Epithelial cell of esophagus (primary cell): ENCODE results near the gene STRN.
"Not testable (repeated sequence)": the region's sequence is repeated elsewhere in the genome, so short reads cannot be mapped to it uniquely, and the experiment has no call there.

Source experiments
- DNase-seq: peaks from one replicate; pipeline ENCODE4 v3.0.0; 2010; ENCODE audit warnings: low read depth
- H3K4me3 ChIP-seq: 2 replicates; pipeline ENCODE4 v1.5.1; 2011; ENCODE audit warnings: mild to moderate bottlenecking, low read length, control low read depth
- CTCF ChIP-seq: IDR thresholded peaks from 2 replicates; pipeline ENCODE4 v1.5.1; 2011; ENCODE audit warnings: low read depth, mild to moderate bottlenecking, low read length, control low read depth, inconsistent platforms; ENCODE audit not compliant: insufficient read depth; ENCODE audit errors: missing control alignments

The STRN gene

GRCh38 chr2:36993841-36994620, 27.7 kb upstream of the STRN start:
- H3K4me3 ChIP-seq, result no peak overlapping the region
- no peak for DNase-seq
- no peak for TF ChIP-seq CTCF

GRCh38 chr2:36988008-36988407, 21.7 kb upstream of the STRN start:
- no peak for TF ChIP-seq CTCF

GRCh38 chr2:36982467-36982866, 16.1 kb upstream of the STRN start:
- TF ChIP-seq CTCF, result no peak
- DNase-seq, result no peak
- H3K4me3 ChIP-seq, result no peak overlapping the region

More at GRCh38 chr2:36988008-36988407, 21.7 kb upstream of the STRN start:
- no peak overlapping the region for H3K4me3 ChIP-seq
- DNase-seq, result no peak

GRCh38 chr2:36981911-36982310, 15.6 kb upstream of the STRN start:
- no peak for TF ChIP-seq CTCF
- no peak overlapping the region for H3K4me3 ChIP-seq
- DNase-seq, result no peak

- not testable (repeated sequence) for H3K4me3 ChIP-seq, DNase-seq
Measured at GRCh38 chr2:36979007-36979406, 12.7 kb upstream of the STRN start.

- DNase-seq, result no peak
- no peak overlapping the region for H3K4me3 ChIP-seq
- TF ChIP-seq CTCF, result no peak
Measured at GRCh38 chr2:36976065-36976464, 9.7 kb upstream of the STRN start.

- no peak overlapping the region for H3K4me3 ChIP-seq
- no peak for TF ChIP-seq CTCF
- DNase-seq, result no peak
Measured at GRCh38 chr2:36975306-36975705, 9.0 kb upstream of the STRN start.
